GM12891 (cell line): ENCODE results near the gene MYH9.
A peak's percentile ranks its signal among the peaks of the same experiment; 100 is the strongest.

ENCODE experiments used
- DNase-seq: peaks from one replicate; pipeline ENCODE4 v3.0.0; 2011; ENCODE audit warnings: low spot score; ENCODE audit not compliant: insufficient read length
- FAIRE-seq: peaks from 2 replicates; lab custom pipeline; 2011; peaks lifted over from hg19 to GRCh38; lab: Jason Lieb, UNC
- PAX5 ChIP-seq: IDR thresholded peaks from 2 replicates; pipeline ENCODE4 v1.6.1; 2011; ENCODE audit warnings: low read length, moderate library complexity, mild to moderate bottlenecking; ENCODE audit not compliant: insufficient read depth, severe bottlenecking
- POLR2A ChIP-seq: IDR thresholded peaks from 2 replicates; pipeline ENCODE4 v1.6.1; 2011; ENCODE audit warnings: low read depth, low read length, control low read depth
- POLR2AphosphoS5 ChIP-seq: IDR thresholded peaks from 2 replicates; pipeline ENCODE4 v1.6.1; 2011; ENCODE audit warnings: low read depth, low read length, control low read depth
- POU2F2 ChIP-seq: IDR thresholded peaks from 2 replicates; pipeline ENCODE4 v1.6.1; 2011; ENCODE audit warnings: low read depth, mild to moderate bottlenecking, control low read depth, low read length, moderate library complexity
- SPI1 ChIP-seq: IDR thresholded peaks from 2 replicates; pipeline ENCODE4 v1.6.1; 2011; ENCODE audit warnings: low read depth, low read length, control low read depth
- TAF1 ChIP-seq: IDR thresholded peaks from 2 replicates; pipeline ENCODE4 v1.6.1; 2011; ENCODE audit warnings: low read depth, low read length, control low read depth

MYH9 gene

GRCh38 chr22:36360011-36360410 lies 27.8 kb downstream of the MYH9 start:
- TF ChIP-seq POLR2A (no peak), POLR2AphosphoS5 (no peak), POU2F2 (no peak), PAX5 (no peak), TAF1 (no peak), SPI1 (no peak)
- FAIRE-seq (no peak), DNase-seq (no peak)

DNA sequence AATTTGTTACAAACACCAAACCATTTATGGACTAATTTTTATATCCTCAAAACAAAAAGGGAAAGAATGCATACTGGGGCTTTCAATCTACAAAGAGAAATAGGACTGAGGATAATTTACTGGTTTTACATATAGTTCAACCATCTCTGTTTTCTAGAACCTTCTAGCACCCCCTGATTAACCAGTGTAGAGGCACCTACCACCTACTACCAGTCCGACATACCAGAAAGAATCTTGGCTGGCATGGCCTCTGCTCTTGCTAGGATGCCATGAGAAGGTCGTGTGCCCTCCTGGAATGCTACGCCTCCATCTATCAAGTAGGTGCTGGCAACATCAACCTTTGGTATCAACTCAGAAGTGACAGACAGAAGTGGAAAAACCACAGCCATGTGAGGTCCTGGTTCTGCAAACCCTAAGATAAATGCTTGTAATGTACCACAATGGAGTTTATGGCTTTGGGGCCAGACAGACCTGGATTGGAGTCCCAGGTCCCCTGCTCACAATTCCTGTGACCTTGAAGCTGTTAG lies 28.2 kb downstream of the MYH9 start:
- DNase-seq: no peak
- no peak for TF ChIP-seq PAX5
- TF ChIP-seq POLR2AphosphoS5: no peak
- FAIRE-seq: no peak

DNA sequence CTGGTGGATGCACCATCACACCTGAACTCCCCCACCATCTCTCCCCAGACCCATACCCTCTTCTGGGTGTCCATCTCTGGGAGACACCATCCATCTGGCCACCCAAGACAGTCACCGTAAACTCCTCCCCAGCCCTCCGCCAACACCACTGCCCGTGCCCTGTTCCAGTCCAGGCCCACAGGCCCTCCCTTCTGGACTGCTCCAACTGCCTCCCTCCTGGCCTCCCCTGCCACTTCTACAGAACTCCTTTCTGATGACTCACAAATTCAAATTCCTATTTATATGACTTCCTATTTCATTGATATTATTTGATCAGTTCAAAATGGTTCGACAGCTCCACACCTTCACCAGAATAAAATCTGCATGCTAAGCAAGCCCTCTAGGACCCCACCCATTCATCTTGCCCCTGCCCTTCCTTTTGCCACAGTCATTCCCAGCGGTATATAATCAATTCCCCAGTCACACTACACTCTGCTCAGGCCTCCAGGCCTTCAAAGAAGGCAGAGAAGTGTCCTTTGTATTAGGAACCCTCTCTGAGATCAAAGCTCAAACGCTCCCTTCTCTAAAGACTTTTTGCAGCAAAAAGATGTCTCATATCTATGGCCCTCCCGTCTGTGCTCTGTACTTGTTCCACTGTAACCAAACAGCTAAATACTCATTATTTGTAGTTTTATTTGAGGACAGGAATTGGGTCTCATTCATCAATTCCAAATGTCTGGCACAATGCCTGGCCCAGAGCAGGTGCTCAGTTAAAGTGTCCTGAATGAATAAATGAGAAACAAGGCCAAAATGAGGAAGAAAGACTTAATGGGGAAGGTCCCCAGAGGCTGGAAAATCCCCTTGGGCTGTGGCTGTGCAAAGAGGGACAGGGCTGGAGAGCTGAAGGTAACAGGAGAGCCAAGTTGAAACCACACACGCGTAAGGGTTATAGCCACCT lies 29.0 kb downstream of the MYH9 start:
- no peak for DNase-seq
- TF ChIP-seq SPI1: peak; percentile 48
- no peak for TF ChIP-seq POU2F2
- peak; percentile 76 for FAIRE-seq

DNA sequence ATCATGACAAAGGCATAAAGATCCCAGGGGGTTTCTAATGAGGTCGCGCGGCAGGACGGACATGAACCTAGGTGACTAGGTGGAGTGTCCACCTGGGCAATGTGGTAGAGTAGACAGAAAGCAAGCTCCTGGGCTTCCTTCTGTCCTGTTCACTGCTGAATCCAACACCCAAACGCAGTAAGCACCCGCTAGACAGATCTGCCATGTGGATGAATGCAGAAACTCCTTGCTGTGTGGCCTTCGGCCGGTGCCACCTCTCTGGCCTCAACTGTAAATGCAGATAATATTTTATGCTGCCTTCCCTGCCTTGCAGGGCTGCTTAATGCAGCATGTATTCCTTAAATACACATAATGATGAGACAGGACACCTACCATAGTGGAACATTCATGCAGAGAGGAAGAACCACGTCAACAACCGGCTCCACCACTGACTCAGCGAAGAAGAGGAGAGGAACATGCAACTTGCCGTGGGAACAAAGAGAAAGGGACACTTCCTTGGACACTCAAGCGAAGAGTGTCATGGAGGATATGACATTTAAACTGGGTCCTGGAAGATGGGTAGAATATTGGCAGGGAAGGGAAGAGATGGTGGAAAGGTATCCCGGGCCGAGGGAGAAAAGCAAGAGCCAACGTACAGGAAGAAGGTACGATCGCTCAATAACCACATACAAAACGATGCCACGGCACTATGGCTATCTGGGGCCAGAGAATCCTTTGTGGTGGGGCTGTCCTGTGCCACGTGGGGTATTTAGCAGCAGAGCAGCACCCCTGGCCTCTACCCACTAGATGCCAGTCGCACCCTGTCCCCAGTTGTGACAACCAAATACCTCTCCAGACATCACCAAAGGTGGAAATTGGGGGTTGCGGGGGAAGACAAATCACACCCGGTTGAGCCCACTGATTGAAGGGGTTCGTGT lies 30.8 kb downstream of the MYH9 start:
- FAIRE-seq: peak; percentile 61
- no peak for DNase-seq
- TF ChIP-seq POU2F2 (no peak), SPI1 (no peak), PAX5 (no peak), TAF1 (no peak), POLR2A (no peak), POLR2AphosphoS5 (no peak)

DNA sequence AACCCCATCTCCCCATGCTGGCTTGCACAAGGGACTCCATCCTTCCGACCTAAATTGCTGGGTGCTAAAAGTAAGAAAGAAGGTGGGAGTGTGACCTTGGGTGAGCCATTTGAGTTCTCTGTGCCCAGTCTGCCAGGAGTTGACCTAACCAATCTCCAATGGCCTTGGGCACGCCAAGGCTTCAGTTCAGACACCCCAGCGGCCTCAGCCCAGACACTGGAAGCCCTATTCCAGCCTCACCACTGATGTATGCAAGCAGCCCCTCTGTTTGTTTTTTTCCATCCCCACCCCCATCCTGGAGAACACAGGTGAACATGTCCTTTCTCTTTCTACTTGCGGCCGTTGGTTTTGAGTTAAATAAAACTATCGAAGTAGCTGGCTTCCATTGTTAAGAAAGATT lies 31.9 kb downstream of the MYH9 start:
- FAIRE-seq: no peak
- no peak for TF ChIP-seq SPI1
- TF ChIP-seq POLR2A: no peak
- TF ChIP-seq POLR2AphosphoS5: no peak
- TF ChIP-seq TAF1: no peak
- TF ChIP-seq POU2F2: no peak
- no peak for TF ChIP-seq PAX5
- DNase-seq: no peak

GRCh38 chr22:36355362-36355761 lies 32.4 kb downstream of the MYH9 start:
- FAIRE-seq (peak; percentile 69), DNase-seq (no peak)
- TF ChIP-seq POLR2A (no peak), POLR2AphosphoS5 (no peak), SPI1 (no peak), TAF1 (no peak), PAX5 (no peak), POU2F2 (no peak)

GRCh38 chr22:36352803-36353507 lies 34.8 kb downstream of the MYH9 start:
- TF ChIP-seq POLR2AphosphoS5 (no peak), POU2F2 (no peak), TAF1 (no peak), PAX5 (no peak), SPI1 (no peak), POLR2A (no peak)
- no peak for FAIRE-seq
- no peak for DNase-seq

GRCh38 chr22:36351921-36352802 lies 35.6 kb downstream of the MYH9 start:
- FAIRE-seq: no peak
- no peak for DNase-seq
- TF ChIP-seq POLR2A (no peak), TAF1 (no peak), PAX5 (no peak), POLR2AphosphoS5 (no peak; the same call in 1 of the 2 replicates), POU2F2 (no peak), SPI1 (no peak)
